Thyroid gland (tissue), 4 donors: ENCODE results near the gene LSAMP. TPM values are rescaled to one million over a fixed set of nuclear protein-coding genes. Genes with fewer than 3 reads are reported as not detected.

Experiments used
- DNase-seq, 2 donors: peaks; one replicate each; pipeline ENCODE4 v3.0.0-alpha.2; 2019
- H3K27ac ChIP-seq, 3 donors: fragments of 200-600 bp; sonication (generic); 1 replicate in 2 of 3; 2 replicates in 1 of 3; pipeline ENCODE4 v1.5.1; 2016 to 2019; ENCODE audit warnings: mild to moderate bottlenecking in 1 of 3, moderate library complexity in 1 of 3
- H3K27me3 ChIP-seq: fragments of 200-600 bp; sonication (generic); one replicate; pipeline ENCODE4 v1.5.1; 2019
- H3K36me3 ChIP-seq, 2 donors: fragments of 200-600 bp; sonication (generic); one replicate each; pipeline ENCODE4 v1.5.1; 2016 to 2019
- H3K4me1 ChIP-seq, 2 donors: fragments of 200-600 bp; sonication (generic); one replicate each; pipeline ENCODE4 v1.5.1; 2017 to 2019
- H3K4me3 ChIP-seq, 3 donors: fragments of 200-600 bp; sonication (generic); replicated peaks in 1 of 3; 1 replicate in 2 of 3; 2 replicates in 1 of 3; pipeline ENCODE4 v1.5.1; 2016; ENCODE audit warnings: mild to moderate bottlenecking in 1 of 3
- H3K9me3 ChIP-seq: fragments of 200-600 bp; sonication (generic); one replicate; pipeline ENCODE4 v1.5.1; 2017
- POLR2A ChIP-seq, 2 donors: fragments of 450-650 bp; IDR thresholded peaks; one replicate each; pipeline ENCODE4 v1.6.1; 2017; ENCODE audit warnings: antibody characterized with exemption in 2 of 2, mild to moderate bottlenecking in 2 of 2, moderate library complexity in 1 of 2
- WGBS, 2 donors: methylation state at CpG; one replicate each; pipeline ENCODE4 v1.1.5; 2017; 5-methylcytosine and 5-hydroxymethylcytosine counted together
- intact Hi-C: fragments of 100-400 bp; cut with DNase I; formaldehyde crosslinking; loops from one replicate; pipeline ENCODE4 v1.15.1; 2023
- total RNA-seq, 4 donors: library from RNA; depleted of rRNA; stranded (reverse); fragments of >200 nt; gene quantifications; one replicate each; pipeline ENCODE4 v1.2.3, GENCODE V29; 2016
- TF ChIP-seq, protein P1 (sequence below), 6 experiments: fragments of 200-600 bp in 3 of 6; fragments of 450-650 bp in 3 of 6; sonication (generic) in 3 of 6; IDR thresholded peaks; one replicate each; pipeline ENCODE4 v1.5.1; 2016 to 2019; ENCODE audit warnings: antibody characterized with exemption in 6 of 6, mild to moderate bottlenecking in 2 of 6, inconsistent platforms in 1 of 6, moderate library complexity in 1 of 6

The LSAMP gene
- total RNA-seq, 4 donors from 2014 or later: 0.78 to 2.0 (median 1.8) TPM

DNA sequence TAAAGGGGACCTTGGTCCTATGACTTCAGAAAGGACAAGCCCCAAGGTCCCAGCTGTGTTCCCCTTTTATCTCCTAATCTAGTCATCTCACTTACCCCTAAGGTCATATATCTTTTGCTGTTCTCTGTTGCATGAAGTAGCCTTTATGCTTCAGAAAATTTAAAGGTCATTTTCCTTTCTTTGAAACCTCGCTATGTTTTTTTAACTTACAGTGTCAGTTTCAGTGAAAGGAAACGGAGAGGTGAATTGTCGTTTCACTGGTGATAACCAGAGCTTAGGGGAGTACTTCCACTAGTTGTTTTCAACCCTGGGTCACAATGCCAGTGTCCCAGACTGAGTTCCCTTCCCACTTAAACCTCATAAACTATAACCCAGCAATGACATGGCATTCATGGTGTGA lies 464.6 kb downstream of the LSAMP start:
- no peak overlapping the region for H3K4me3 ChIP-seq
- no peaks in the 10 kb centered on the region for H3K4me1 ChIP-seq
- DNase-seq: no peak
- no peak overlapping the region for H3K27ac ChIP-seq
- TF ChIP-seq POLR2A (IDR thresholded peaks at IDR 0.05): no peak
- TF ChIP-seq, protein P1, sequence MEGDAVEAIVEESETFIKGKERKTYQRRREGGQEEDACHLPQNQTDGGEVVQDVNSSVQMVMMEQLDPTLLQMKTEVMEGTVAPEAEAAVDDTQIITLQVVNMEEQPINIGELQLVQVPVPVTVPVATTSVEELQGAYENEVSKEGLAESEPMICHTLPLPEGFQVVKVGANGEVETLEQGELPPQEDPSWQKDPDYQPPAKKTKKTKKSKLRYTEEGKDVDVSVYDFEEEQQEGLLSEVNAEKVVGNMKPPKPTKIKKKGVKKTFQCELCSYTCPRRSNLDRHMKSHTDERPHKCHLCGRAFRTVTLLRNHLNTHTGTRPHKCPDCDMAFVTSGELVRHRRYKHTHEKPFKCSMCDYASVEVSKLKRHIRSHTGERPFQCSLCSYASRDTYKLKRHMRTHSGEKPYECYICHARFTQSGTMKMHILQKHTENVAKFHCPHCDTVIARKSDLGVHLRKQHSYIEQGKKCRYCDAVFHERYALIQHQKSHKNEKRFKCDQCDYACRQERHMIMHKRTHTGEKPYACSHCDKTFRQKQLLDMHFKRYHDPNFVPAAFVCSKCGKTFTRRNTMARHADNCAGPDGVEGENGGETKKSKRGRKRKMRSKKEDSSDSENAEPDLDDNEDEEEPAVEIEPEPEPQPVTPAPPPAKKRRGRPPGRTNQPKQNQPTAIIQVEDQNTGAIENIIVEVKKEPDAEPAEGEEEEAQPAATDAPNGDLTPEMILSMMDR (IDR thresholded peaks at IDR 0.05): no peak
- 26 to 29% methylated on average over 3 of the region's 3 CpGs for WGBS, 2 donors
- no peaks in the 10 kb centered on the region for H3K36me3 ChIP-seq
- no peaks in the 10 kb centered on the region for H3K27me3 ChIP-seq
- H3K9me3 ChIP-seq: no peaks in the 10 kb centered on the region
- intact Hi-C loops: no loop called here

DNA sequence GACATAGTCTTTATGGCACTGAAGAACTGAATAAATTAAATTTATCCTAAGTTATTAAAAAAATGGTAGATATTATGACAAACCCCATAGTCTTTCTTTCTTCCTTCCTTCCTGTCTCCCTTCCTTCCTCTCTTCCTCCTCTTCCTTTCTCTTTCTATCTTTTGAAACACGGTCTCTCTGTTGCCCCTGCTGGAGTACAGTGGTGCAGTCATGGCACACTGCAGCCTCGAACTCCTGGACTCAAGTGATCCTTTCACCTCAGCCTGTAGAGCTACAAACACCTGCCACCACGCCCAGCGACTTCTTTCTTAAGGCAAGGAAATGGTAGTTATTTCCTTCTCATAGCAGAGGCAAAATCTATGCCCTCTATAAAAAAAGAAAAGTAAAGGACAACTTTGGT lies 467.4 kb downstream of the LSAMP start:
- H3K27me3 ChIP-seq: no peaks in the 10 kb centered on the region
- H3K4me3 ChIP-seq: no peak overlapping the region
- H3K9me3 ChIP-seq: no peaks in the 10 kb centered on the region
- no peak overlapping the region for H3K27ac ChIP-seq
- WGBS, 2 donors: 80 to 81% methylated on average over 4 of the region's 4 CpGs
- DNase-seq: no peak
- intact Hi-C loops: no loop called here
- TF ChIP-seq POLR2A (IDR thresholded peaks at IDR 0.05): no peak
- TF ChIP-seq, protein P1 (IDR thresholded peaks at IDR 0.05): no peak
- H3K4me1 ChIP-seq: no peaks in the 10 kb centered on the region
- H3K36me3 ChIP-seq: no peaks in the 10 kb centered on the region

DNA sequence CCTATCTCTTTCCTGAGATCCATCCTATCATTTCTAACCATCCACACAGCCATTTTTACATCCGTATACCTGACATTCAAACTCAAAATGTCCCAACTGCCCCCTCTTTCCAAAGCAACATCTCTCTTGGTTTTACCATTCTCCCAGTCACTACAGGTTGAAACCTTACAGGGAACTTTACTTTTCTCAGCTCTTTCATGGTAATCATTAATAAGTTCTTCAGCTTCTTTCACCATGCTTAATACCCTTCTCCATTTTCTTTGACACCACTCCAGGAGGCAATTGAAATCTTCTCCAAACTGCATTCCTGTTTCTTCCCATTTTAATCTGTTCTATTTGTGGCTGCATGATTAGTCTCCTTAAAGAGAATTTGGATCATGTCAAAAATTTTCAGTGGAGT lies 469.5 kb downstream of the LSAMP start:
- DNase-seq: no peak
- Histone ChIP-seq H3K36me3 (no peaks in the 10 kb centered on the region), H3K9me3 (no peaks in the 10 kb centered on the region), H3K27ac (no peak overlapping the region), H3K4me3 (no peak overlapping the region), H3K4me1 (no peaks in the 10 kb centered on the region), H3K27me3 (no peaks in the 10 kb centered on the region)
- 76 to 77% methylated on average over 1 of the region's 1 CpG for WGBS, 2 donors
- intact Hi-C loops: no loop called here
- no peak for TF ChIP-seq POLR2A (IDR thresholded peaks at IDR 0.05)
- TF ChIP-seq, protein P1 (IDR thresholded peaks at IDR 0.05): no peak

DNA sequence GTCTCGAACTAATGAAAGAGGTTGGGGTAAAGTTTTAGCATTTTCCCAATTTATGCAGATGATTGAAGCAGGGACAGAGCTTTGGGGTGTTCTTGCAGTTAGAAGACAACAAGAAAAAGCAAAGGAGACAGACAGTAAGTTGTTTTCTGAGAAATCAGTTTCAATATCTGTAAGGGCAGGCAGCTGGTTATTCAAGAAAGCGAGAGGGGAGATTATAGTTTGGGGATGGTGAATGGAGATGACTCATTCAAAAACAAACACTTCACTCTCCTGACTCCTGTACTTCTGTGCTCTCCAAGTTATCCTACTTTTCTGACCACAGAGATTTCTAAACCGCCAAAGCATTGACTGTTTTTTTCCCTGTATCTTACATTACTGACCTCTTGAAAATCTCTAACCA lies 469.9 kb downstream of the LSAMP start:
- intact Hi-C loops: no loop called here
- 60 to 71% methylated on average over 3 of the region's 3 CpGs for WGBS, 2 donors
- H3K27me3 ChIP-seq: no peaks in the 10 kb centered on the region
- H3K9me3 ChIP-seq: no peaks in the 10 kb centered on the region
- H3K27ac ChIP-seq: no peak overlapping the region
- no peak overlapping the region for H3K4me3 ChIP-seq
- DNase-seq: no peak
- no peak for TF ChIP-seq POLR2A (IDR thresholded peaks at IDR 0.05)
- TF ChIP-seq, protein P1 (IDR thresholded peaks at IDR 0.05): no peak
- H3K4me1 ChIP-seq: no peaks in the 10 kb centered on the region
- H3K36me3 ChIP-seq: no peaks in the 10 kb centered on the region

DNA sequence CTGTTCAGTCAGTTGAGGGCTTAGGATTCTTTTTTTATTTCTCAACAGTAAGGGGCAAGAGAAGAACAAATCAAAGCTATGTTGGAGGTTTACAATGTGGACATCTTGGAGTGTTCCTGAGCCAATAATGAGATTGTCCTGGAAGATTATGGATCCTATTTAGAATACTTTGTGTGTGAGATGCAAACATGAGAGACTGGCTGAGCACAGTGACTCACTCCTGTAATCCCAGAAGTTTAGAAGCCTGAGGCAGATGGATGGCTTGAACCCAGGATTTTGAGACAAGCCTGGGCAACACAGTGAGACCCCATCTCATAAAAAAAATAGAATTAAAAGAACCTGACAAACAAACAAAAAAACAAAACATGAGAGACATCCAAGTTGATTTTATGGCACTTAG lies 470.3 kb downstream of the LSAMP start:
- Histone ChIP-seq H3K4me1 (no peaks in the 10 kb centered on the region), H3K27me3 (no peaks in the 10 kb centered on the region), H3K27ac (no peak overlapping the region), H3K4me3 (no peak overlapping the region), H3K36me3 (no peaks in the 10 kb centered on the region), H3K9me3 (no peaks in the 10 kb centered on the region)
- no peak for DNase-seq
- intact Hi-C loops: no loop called here
- TF ChIP-seq, protein P1 (IDR thresholded peaks at IDR 0.05): no peak
- TF ChIP-seq POLR2A (IDR thresholded peaks at IDR 0.05): no peak
